Activated naive CD4-positive, alpha-beta T cell treated with anti-CD3 and anti-CD28 coated beads for 36 hours (primary cell): Measurements from ENCODE around the gene XPO1. TPM values are rescaled to one million over a fixed set of nuclear protein-coding genes. Genes with fewer than 3 reads are reported as not detected.

Source experiments
- CTCF ChIA-PET: fragments of 350-600 bp; sonication (Branson Sonifier 250); formaldehyde crosslinking; loops from one replicate; lab custom pipeline; 2021; ENCODE audit warnings: antibody characterized with exemption; lab: Charles Lee
- DNase-seq: peaks from one replicate; pipeline ENCODE4 v3.0.0-alpha.2; 2020
- H3K27ac Mint-ChIP-seq: one replicate; pipeline ENCODE4 v1.8.0; 2021; ENCODE audit warnings: mild to moderate bottlenecking, mixed read lengths
- H3K27me3 Mint-ChIP-seq: one replicate; pipeline ENCODE4 v1.8.0; 2021; ENCODE audit warnings: low read depth, mixed read lengths
- H3K36me3 Mint-ChIP-seq: one replicate; pipeline ENCODE4 v1.8.0; 2021; ENCODE audit warnings: low read depth, mixed read lengths
- H3K4me1 Mint-ChIP-seq: one replicate; pipeline ENCODE4 v1.8.0; 2021; ENCODE audit warnings: low read depth, mixed read lengths
- H3K4me3 Mint-ChIP-seq: one replicate; pipeline ENCODE4 v1.8.0; 2021; ENCODE audit warnings: mild to moderate bottlenecking, moderate library complexity, mixed read lengths
- H3K9me3 Mint-ChIP-seq: one replicate; pipeline ENCODE4 v1.8.0; 2021; ENCODE audit warnings: mixed read lengths
- intact Hi-C: fragments of 100-400 bp; cut with micrococcal nuclease; formaldehyde crosslinking; loops from one replicate; pipeline ENCODE4 v1.15.1; 2023
- total RNA-seq, 2 experiments: library from RNA; stranded (reverse); gene quantifications; one replicate each; pipeline ENCODE4 v1.2.3, GENCODE V29; 2021

Gene XPO1
- total RNA-seq, 2 experiments from 2014 or later: 201 to 203 TPM

GRCh38 chr2:61530749-61531148 lies 7.4 kb downstream of the XPO1 start:
- Mint-ChIP-seq H3K4me3 (no peak overlapping the region), H3K27ac (no peak overlapping the region), H3K36me3 (peaks cover 18% of the 10 kb centered on the region), H3K9me3 (no peaks in the 10 kb centered on the region), H3K27me3 (no peaks in the 10 kb centered on the region), H3K4me1 (peaks cover 57% of the 10 kb centered on the region)
- CTCF ChIA-PET: interaction anchor here (1.3 to 2.0 kb wide), 3 partner anchors 8 to 105 kb away, joined by 3 to 7 read pairs (median 4); no protein-coding TSS in a partner anchor
- no peak for DNase-seq
- intact Hi-C loops: no loop called here

GRCh38 chr2:61529944-61530735 lies 8.0 kb downstream of the XPO1 start:
- Mint-ChIP-seq H3K9me3 (no peaks in the 10 kb centered on the region), H3K27me3 (no peaks in the 10 kb centered on the region), H3K4me1 (peaks cover 52% of the 10 kb centered on the region), H3K36me3 (peaks cover 18% of the 10 kb centered on the region), H3K4me3 (no peak overlapping the region), H3K27ac (no peak overlapping the region)
- intact Hi-C loops: no loop called here
- DNase-seq: no peak
- CTCF ChIA-PET: interaction anchor here (0.6 to 2.0 kb wide), 4 partner anchors 8 to 104 kb away, joined by 3 to 7 read pairs (median 4); no protein-coding TSS in a partner anchor

- Mint-ChIP-seq H3K4me3 (no peak overlapping the region), H3K4me1 (peaks cover 20% of the 10 kb centered on the region), H3K27me3 (no peaks in the 10 kb centered on the region), H3K9me3 (no peaks in the 10 kb centered on the region), H3K36me3 (peaks cover 28% of the 10 kb centered on the region), H3K27ac (peak overlapping the region; percentile 5)
- intact Hi-C loops: no loop called here
- DNase-seq: no peak
- CTCF ChIA-PET: interaction anchor here (0.9 kb wide), 1 partner anchor 28 kb away, joined by 3 read pairs; no protein-coding TSS in a partner anchor
Observed at GRCh38 chr2:61520261-61520660, 17.9 kb downstream of the XPO1 start.

GRCh38 chr2:61512768-61513398 lies 25.3 kb downstream of the XPO1 start:
- no peak overlapping the region for H3K4me3 Mint-ChIP-seq
- CTCF ChIA-PET: interaction anchor here (0.6 to 0.7 kb wide), 2 partner anchors 26 to 145 kb away, joined by 3 read pairs; no protein-coding TSS in a partner anchor
- peaks cover 11% of the 10 kb centered on the region for H3K4me1 Mint-ChIP-seq
- H3K9me3 Mint-ChIP-seq: no peaks in the 10 kb centered on the region
- no peak overlapping the region for H3K27ac Mint-ChIP-seq
- intact Hi-C loops: no loop called here
- no peaks in the 10 kb centered on the region for H3K27me3 Mint-ChIP-seq
- no peak for DNase-seq
- H3K36me3 Mint-ChIP-seq: peaks cover 36% of the 10 kb centered on the region

- no peak overlapping the region for H3K27ac Mint-ChIP-seq
- peaks cover 13% of the 10 kb centered on the region for H3K4me1 Mint-ChIP-seq
- peaks cover 38% of the 10 kb centered on the region for H3K36me3 Mint-ChIP-seq
- H3K4me3 Mint-ChIP-seq: no peak overlapping the region
- intact Hi-C loops: no loop called here
- DNase-seq: no peak
- H3K9me3 Mint-ChIP-seq: no peaks in the 10 kb centered on the region
- no peaks in the 10 kb centered on the region for H3K27me3 Mint-ChIP-seq
- CTCF ChIA-PET: interaction anchor here (1.3 kb wide), 1 partner anchor 9 kb away, joined by 3 read pairs; no protein-coding TSS in a partner anchor
Observed at GRCh38 chr2:61510674-61511671, 27.2 kb downstream of the XPO1 start.

GRCh38 chr2:61504949-61505348 lies 33.2 kb downstream of the XPO1 start:
- no peak for DNase-seq
- Mint-ChIP-seq H3K36me3 (peaks cover 27% of the 10 kb centered on the region), H3K4me1 (peaks cover 8% of the 10 kb centered on the region), H3K4me3 (no peak overlapping the region), H3K27ac (no peak overlapping the region), H3K9me3 (no peaks in the 10 kb centered on the region), H3K27me3 (no peaks in the 10 kb centered on the region)
- CTCF ChIA-PET: interaction anchor here (1.5 kb wide), 1 partner anchor 30 kb away, joined by 3 read pairs; no protein-coding TSS in a partner anchor
- intact Hi-C loops: no loop called here

GRCh38 chr2:61499060-61499459 lies 39.1 kb downstream of the XPO1 start:
- no peaks in the 10 kb centered on the region for H3K27me3 Mint-ChIP-seq
- H3K36me3 Mint-ChIP-seq: peaks cover 29% of the 10 kb centered on the region
- no peak for DNase-seq
- no peak overlapping the region for H3K4me3 Mint-ChIP-seq
- peaks cover 16% of the 10 kb centered on the region for H3K4me1 Mint-ChIP-seq
- H3K9me3 Mint-ChIP-seq: no peaks in the 10 kb centered on the region
- intact Hi-C loops: no loop called here
- H3K27ac Mint-ChIP-seq: no peak overlapping the region
- CTCF ChIA-PET: no interaction called here

GRCh38 chr2:61493523-61493942 lies 44.6 kb downstream of the XPO1 start:
- no peak overlapping the region for H3K4me3 Mint-ChIP-seq

GRCh38 chr2:61492476-61492875 lies 45.7 kb downstream of the XPO1 start:
- Mint-ChIP-seq H3K4me3 (no peak overlapping the region), H3K27ac (no peak overlapping the region), H3K4me1 (peaks cover 25% of the 10 kb centered on the region), H3K36me3 (peaks cover 48% of the 10 kb centered on the region), H3K9me3 (no peaks in the 10 kb centered on the region), H3K27me3 (no peaks in the 10 kb centered on the region)
- no peak for DNase-seq
- CTCF ChIA-PET: interaction anchor here (0.9 kb wide), 1 partner anchor 28 kb away, joined by 3 read pairs; no protein-coding TSS in a partner anchor
- intact Hi-C loops: loop anchor here (2.0 kb wide), 1 partner anchor 44 kb away; no protein-coding TSS in a partner anchor

More at GRCh38 chr2:61493523-61493942, 44.6 kb downstream of the XPO1 start:
- H3K9me3 Mint-ChIP-seq: no peaks in the 10 kb centered on the region
- CTCF ChIA-PET: no interaction called here
- H3K4me1 Mint-ChIP-seq: peaks cover 25% of the 10 kb centered on the region
- intact Hi-C loops: loop anchor here (2.0 kb wide), 1 partner anchor 43 kb away; no protein-coding TSS in a partner anchor
- peak; percentile 54 for DNase-seq
- peak overlapping the region; percentile 79 for H3K27ac Mint-ChIP-seq
- H3K27me3 Mint-ChIP-seq: no peaks in the 10 kb centered on the region
- H3K36me3 Mint-ChIP-seq: peaks cover 45% of the 10 kb centered on the region

- H3K4me1 Mint-ChIP-seq: no peaks in the 10 kb centered on the region
- CTCF ChIA-PET: interaction anchor here (1.2 kb wide), 1 partner anchor 10 kb away, joined by 3 read pairs; no protein-coding TSS in a partner anchor
- no peak overlapping the region for H3K27ac Mint-ChIP-seq
- peaks cover 54% of the 10 kb centered on the region for H3K36me3 Mint-ChIP-seq
- DNase-seq: no peak
- intact Hi-C loops: no loop called here
- H3K9me3 Mint-ChIP-seq: no peaks in the 10 kb centered on the region
- H3K27me3 Mint-ChIP-seq: no peaks in the 10 kb centered on the region
- no peak overlapping the region for H3K4me3 Mint-ChIP-seq
Observed at GRCh38 chr2:61485281-61485680, 52.9 kb downstream of the XPO1 start.

GRCh38 chr2:61478086-61478485 lies 60.1 kb downstream of the XPO1 start:
- no peaks in the 10 kb centered on the region for H3K9me3 Mint-ChIP-seq
- H3K4me3 Mint-ChIP-seq: no peak overlapping the region
- no peaks in the 10 kb centered on the region for H3K27me3 Mint-ChIP-seq
- intact Hi-C loops: no loop called here
- H3K36me3 Mint-ChIP-seq: peaks cover 26% of the 10 kb centered on the region
- H3K27ac Mint-ChIP-seq: no peak overlapping the region
- H3K4me1 Mint-ChIP-seq: no peaks in the 10 kb centered on the region
- CTCF ChIA-PET: interaction anchor here (1.2 kb wide), 1 partner anchor 52 kb away, joined by 3 read pairs; no protein-coding TSS in a partner anchor
- DNase-seq: no peak
